Measurements from ENCODE around the gene HSD17B12. TPM values are rescaled to one million over a fixed set of nuclear protein-coding genes. Genes with fewer than 3 reads are reported as not detected.
"Not testable (repeated sequence)": the region's sequence is repeated elsewhere in the genome, so short reads cannot be mapped to it uniquely, and the experiment has no call there.

Gene HSD17B12
- total and polyA plus RNA-seq, 2 donors (not counting 3 experiments of a cell fraction or from before 2014, with no cell fraction given), result 41.5 to 96.5 TPM

GRCh38 chr11:43649921-43650320 is 30.6 kb upstream of the HSD17B12 start:
- Histone ChIP-seq H4K20me1 (replicated peaks; ENCODE audit: control insufficient read depth, extremely low read depth, insufficient read depth, low read length) (no peaks in the 10 kb centered on the region), H3K27me3 (ENCODE audit: control insufficient read depth in 2 of 2, insufficient read depth in 2 of 2, low read length in 2 of 2) (no peaks in the 10 kb centered on the region), H3K9ac (replicated peaks; ENCODE audit: extremely low read depth, insufficient read depth, low read length) (no peak overlapping the region), H3K4me3 (replicated peaks in 1 of 3; ENCODE audit: insufficient read depth in 1 of 3, low read depth in 1 of 3, low read length in 3 of 3) (no peak overlapping the region), H3K4me1 (ENCODE audit: control insufficient read depth, extremely low read depth, insufficient read depth, low read length) (peaks cover 4% of the 10 kb centered on the region), H3K79me2 (ENCODE audit: control insufficient read depth, insufficient read depth, low read length) (peaks cover 11% of the 10 kb centered on the region), H3K9me3 (replicated peaks; ENCODE audit: control insufficient read depth, insufficient read depth, low read length) (no peaks in the 10 kb centered on the region), H3K4me2 (ENCODE audit: insufficient read depth, low read length) (no peak overlapping the region), H3K9me1 (replicated peaks; ENCODE audit: control insufficient read depth, extremely low read depth, insufficient read depth, low read length) (no peaks in the 10 kb centered on the region), H3K36me3 (ENCODE audit: control insufficient read depth in 2 of 2, extremely low read depth in 1 of 2, insufficient read depth in 2 of 2, low read length in 2 of 2) (peaks cover 0 to 2% of the 10 kb centered on the region in 2 experiments), H3K27ac (ENCODE audit: insufficient read depth, low read depth, low read length) (no peak overlapping the region), H2AFZ (ENCODE audit: low read depth, low read length) (no peak overlapping the region)
- FAIRE-seq, result no peak
- no peak for DNase-seq (ENCODE audit: low read depth, low spot score)
- CTCF ChIA-PET, result no interaction called here
- TF ChIP-seq JUN (IDR thresholded peaks at IDR 0.05; ENCODE audit: borderline replicate concordance, insufficient read depth, insufficient read length, low read depth) (no peak), MYC (IDR thresholded peaks at IDR 0.05; ENCODE audit: low read depth, low read length) (no peak), FOS (IDR thresholded peaks at IDR 0.05; ENCODE audit: borderline replicate concordance, insufficient read depth, low read length) (no peak), POLR2AphosphoS5 (IDR thresholded peaks at IDR 0.05; ENCODE audit: insufficient read depth, low read depth, low read length) (no peak), CTCF (IDR thresholded peaks at IDR 0.05; ENCODE audit: extremely low read depth in 1 of 2, insufficient read depth in 1 of 2, low read depth in 1 of 2, low read length in 2 of 2) (no peak), MAX (IDR thresholded peaks at IDR 0.05; ENCODE audit: insufficient read depth, insufficient read length) (no peak), POLR2A (IDR thresholded peaks at IDR 0.05; ENCODE audit: low read depth, low read length) (no peak), GATA2 (IDR thresholded peaks at IDR 0.05; ENCODE audit: insufficient read depth, insufficient read length, low read depth, low read length) (no peak), EZH2 (IDR thresholded peaks at IDR 0.05; ENCODE audit: borderline replicate concordance, low read depth, low read length, severe bottlenecking) (no peak)
- POLR2A ChIA-PET, result no interaction called here
- dilution Hi-C loops (cut with MboI; ENCODE audit: extremely low pct_ligation_motif_present, low sequenced_read_pairs) (no loop called here), intact Hi-C loops (cut with micrococcal nuclease) (no loop called here)
- BruUV-seq (replicated peaks), result no TSS peak

- H3K4me3 ChIP-seq (replicated peaks in 1 of 3; ENCODE audit: insufficient read depth in 1 of 3, low read depth in 1 of 3, low read length in 3 of 3); H3K36me3 ChIP-seq (ENCODE audit: control insufficient read depth in 2 of 2, extremely low read depth in 1 of 2, insufficient read depth in 2 of 2, low read length in 2 of 2); H3K79me2 ChIP-seq (ENCODE audit: control insufficient read depth, insufficient read depth, low read length); DNase-seq (ENCODE audit: low read depth, low spot score); CTCF ChIA-PET; H4K20me1 ChIP-seq (replicated peaks; ENCODE audit: control insufficient read depth, extremely low read depth, insufficient read depth, low read length); intact Hi-C loops (cut with micrococcal nuclease); FAIRE-seq; H3K9ac ChIP-seq (replicated peaks; ENCODE audit: extremely low read depth, insufficient read depth, low read length); H3K27ac ChIP-seq (ENCODE audit: insufficient read depth, low read depth, low read length); H2AFZ ChIP-seq (ENCODE audit: low read depth, low read length); H3K9me3 ChIP-seq (replicated peaks; ENCODE audit: control insufficient read depth, insufficient read depth, low read length); H3K4me1 ChIP-seq (ENCODE audit: control insufficient read depth, extremely low read depth, insufficient read depth, low read length); POLR2A ChIA-PET; BruUV-seq (replicated peaks); H3K4me2 ChIP-seq (ENCODE audit: insufficient read depth, low read length); dilution Hi-C loops (cut with MboI; ENCODE audit: extremely low pct_ligation_motif_present, low sequenced_read_pairs); H3K9me1 ChIP-seq (replicated peaks; ENCODE audit: control insufficient read depth, extremely low read depth, insufficient read depth, low read length): not testable (repeated sequence)
- peaks cover 6 to 14% of the 10 kb centered on the region in 2 experiments for H3K27me3 ChIP-seq (ENCODE audit: control insufficient read depth in 2 of 2, insufficient read depth in 2 of 2, low read length in 2 of 2)
These were observed 17.5 kb upstream of the HSD17B12 start for GRCh38 chr11:43663018-43663417.

Data from endothelial cell of umbilical vein (primary cell).